H9 (cell line): ENCODE results near the gene SLC9A9. TPM values are rescaled to one million over a fixed set of nuclear protein-coding genes. Genes with fewer than 3 reads are reported as not detected.

ENCODE experiments used
- DNase-seq: peaks from one replicate; pipeline ENCODE4 v3.0.0-alpha.2; 2017
- H2AFZ ChIP-seq: one replicate; pipeline ENCODE4 v1.6.1; 2013; ENCODE audit warnings: mild to moderate bottlenecking, low read length, control low read depth, moderate library complexity
- H2AK5ac ChIP-seq: 2 replicates; pipeline ENCODE4 v1.6.1; 2013; ENCODE audit warnings: low read length, control low read depth, mixed read lengths; ENCODE audit not compliant: insufficient read length
- H2BK120ac ChIP-seq: one replicate; pipeline ENCODE4 v1.6.1; 2013; ENCODE audit warnings: low read depth, mild to moderate bottlenecking, low read length, control low read depth, inconsistent platforms; ENCODE audit not compliant: poor library complexity, severe bottlenecking
- H2BK12ac ChIP-seq: 2 replicates; pipeline ENCODE4 v1.6.1; 2013; ENCODE audit warnings: low read length, control low read depth, mixed read lengths, low read depth; ENCODE audit not compliant: insufficient read length
- H2BK15ac ChIP-seq: 2 replicates; pipeline ENCODE4 v1.6.1; 2013; ENCODE audit warnings: low read depth, low read length, control low read depth
- H2BK20ac ChIP-seq: one replicate; pipeline ENCODE4 v1.6.1; 2013; ENCODE audit warnings: low read depth, mild to moderate bottlenecking, low read length, control low read depth, inconsistent platforms; ENCODE audit not compliant: poor library complexity, severe bottlenecking
- H2BK5ac ChIP-seq: 2 replicates; pipeline ENCODE4 v1.6.1; 2013; ENCODE audit warnings: low read length, control low read depth, mixed read lengths; ENCODE audit not compliant: insufficient read length
- H3K14ac ChIP-seq: 2 replicates; pipeline ENCODE4 v1.6.1; 2013; ENCODE audit warnings: low read length, control low read depth; ENCODE audit not compliant: insufficient read depth
- H3K18ac ChIP-seq: 2 replicates; pipeline ENCODE4 v1.6.1; 2013; ENCODE audit warnings: low read depth, mild to moderate bottlenecking, mixed read lengths, low read length, control low read depth; ENCODE audit not compliant: insufficient read length
- H3K23ac ChIP-seq: 2 replicates; pipeline ENCODE4 v1.6.1; 2013; ENCODE audit warnings: low read length, control low read depth, mixed read lengths, low read depth; ENCODE audit not compliant: insufficient read length
- H3K23me2 ChIP-seq: 2 replicates; pipeline ENCODE4 v1.6.1; 2013; ENCODE audit warnings: low read depth, mild to moderate bottlenecking, mixed read lengths, low read length, control low read depth; ENCODE audit not compliant: insufficient read length, poor library complexity, severe bottlenecking
- H3K27ac ChIP-seq: 2 replicates; pipeline ENCODE4 v1.5.1; 2013; ENCODE audit warnings: low read length, control low read depth, mixed read lengths, low read depth; ENCODE audit not compliant: insufficient read length
- H3K27me3 ChIP-seq: 2 replicates; pipeline ENCODE4 v1.6.1; 2013; ENCODE audit warnings: low read length, control low read depth, inconsistent platforms; ENCODE audit not compliant: insufficient read depth
- H3K4ac ChIP-seq: 2 replicates; pipeline ENCODE4 v1.6.1; 2013; ENCODE audit warnings: low read depth, mild to moderate bottlenecking, control low read depth, inconsistent platforms, low read length, moderate library complexity
- H3K4me1 ChIP-seq: 2 replicates; pipeline ENCODE4 v1.6.1; 2013; ENCODE audit warnings: low read length, control low read depth, inconsistent platforms; ENCODE audit not compliant: insufficient read depth
- H3K4me2 ChIP-seq: 2 replicates; pipeline ENCODE4 v1.6.1; 2013; ENCODE audit warnings: low read length, control low read depth, mixed read lengths; ENCODE audit not compliant: insufficient read length, insufficient read depth
- H3K56ac ChIP-seq: 2 replicates; pipeline ENCODE4 v1.6.1; 2013; ENCODE audit warnings: low read depth, mild to moderate bottlenecking, mixed read lengths, low read length, control low read depth; ENCODE audit not compliant: insufficient read length
- H3K79me1 ChIP-seq: 2 replicates; pipeline ENCODE4 v1.6.1; 2013; ENCODE audit warnings: low read depth, mild to moderate bottlenecking, moderate library complexity, low read length, control low read depth, inconsistent platforms; ENCODE audit not compliant: insufficient read depth, poor library complexity, severe bottlenecking
- H3K79me2 ChIP-seq: 2 replicates; pipeline ENCODE4 v1.6.1; 2013; ENCODE audit warnings: low read length, control low read depth, inconsistent platforms; ENCODE audit not compliant: insufficient read depth
- H3K9ac ChIP-seq: 2 replicates; pipeline ENCODE4 v1.6.1; 2013; ENCODE audit warnings: low read length, control low read depth, mixed read lengths; ENCODE audit not compliant: insufficient read length; ENCODE audit errors: extremely low read depth
- H3K9me3 ChIP-seq: one replicate; pipeline ENCODE4 v1.6.1; 2013; ENCODE audit warnings: low read depth, low read length, inconsistent platforms; ENCODE audit not compliant: control insufficient read depth
- H3T11ph ChIP-seq: one replicate; pipeline ENCODE4 v1.6.1; 2013; ENCODE audit warnings: mild to moderate bottlenecking, low read length, control low read depth, inconsistent platforms
- H4K20me1 ChIP-seq: one replicate; pipeline ENCODE4 v1.6.1; 2013; ENCODE audit not compliant: control insufficient read depth, insufficient read length, insufficient read depth
- H4K5ac ChIP-seq: 2 replicates; pipeline ENCODE4 v1.6.1; 2013; ENCODE audit warnings: low read depth, mild to moderate bottlenecking, mixed read lengths, low read length, control low read depth; ENCODE audit not compliant: insufficient read length
- H4K8ac ChIP-seq: replicated peaks from 2 replicates; pipeline ENCODE4 v1.6.1; 2013; ENCODE audit warnings: low read length, control low read depth, mixed read lengths, low read depth; ENCODE audit not compliant: insufficient read length
- H4K91ac ChIP-seq: 2 replicates; pipeline ENCODE4 v1.6.1; 2013; ENCODE audit warnings: low read depth, mild to moderate bottlenecking, moderate library complexity, mixed read lengths, low read length, control low read depth; ENCODE audit not compliant: insufficient read length
- H3K27ac Mint-ChIP-seq, 3 experiments: 2 replicates in 2 of 3; 3 replicates in 1 of 3; pipeline ENCODE4 v1.8.0; 2020 to 2021; ENCODE audit warnings: mixed read lengths in 3 of 3, mild to moderate bottlenecking in 1 of 3, moderate library complexity in 1 of 3
- H3K27me3 Mint-ChIP-seq: 2 replicates; pipeline ENCODE4 v1.8.0; 2021; ENCODE audit warnings: low read depth, mild to moderate bottlenecking, moderate library complexity, mixed read lengths
- H3K36me3 Mint-ChIP-seq, 3 experiments: 2 replicates in 2 of 3; 3 replicates in 1 of 3; pipeline ENCODE4 v1.8.0; 2020 to 2021; ENCODE audit warnings: low read depth in 3 of 3, mixed read lengths in 3 of 3; ENCODE audit not compliant: insufficient read depth in 1 of 3
- H3K4me1 Mint-ChIP-seq, 2 experiments: 2 replicates each; pipeline ENCODE4 v1.8.0; 2020; ENCODE audit warnings: mixed read lengths in 2 of 2
- H3K4me3 Mint-ChIP-seq, 2 experiments: 2 replicates in 1 of 2; 3 replicates in 1 of 2; pipeline ENCODE4 v1.8.0; 2020 to 2021; ENCODE audit warnings: mild to moderate bottlenecking in 2 of 2, mixed read lengths in 2 of 2, moderate library complexity in 1 of 2
- H3K9me3 Mint-ChIP-seq, 2 experiments: 2 replicates in 1 of 2; 3 replicates in 1 of 2; pipeline ENCODE4 v1.8.0; 2020; ENCODE audit warnings: mild to moderate bottlenecking in 2 of 2, mixed read lengths in 2 of 2, moderate library complexity in 1 of 2
- WGBS: extraction: QIAGEN DNeasy Blood & Tissue Kit; methylation state at CpG from one replicate; pipeline ENCODE4 v1.1.7; 2013; ENCODE audit warnings: missing lambda C conversion rate, low lambda C conversion rate, mixed read lengths; ENCODE audit not compliant: insufficient read length; ENCODE audit errors: extremely low coverage; 5-methylcytosine and 5-hydroxymethylcytosine counted together
- total RNA-seq: library from RNA; stranded (reverse); gene quantifications from 2 replicates; pipeline ENCODE4 v1.2.1, GENCODE V29; 2021
- TF ChIP-seq, protein P1 (sequence below): fragments of 200-600 bp; sonication (generic); conservative IDR thresholded peaks from 3 replicates; pipeline ENCODE4 v1.8.0; 2021; ENCODE audit warnings: antibody characterized with exemption, mild to moderate bottlenecking

The SLC9A9 gene
- total RNA-seq, 1 experiment from 2014 or later: 0.35 TPM

GRCh38 chr3:143538061-143538460 is 310.2 kb downstream of the SLC9A9 start:
- H2AK5ac ChIP-seq: no peak overlapping the region
- no peaks in the 10 kb centered on the region for H3K23me2 ChIP-seq
- H3K9me3 ChIP-seq: no peaks in the 10 kb centered on the region
- H3K27ac ChIP-seq: no peak overlapping the region
- H3K4me2 ChIP-seq: no peak overlapping the region
- H3K9ac ChIP-seq: no peak overlapping the region
- H3K23ac ChIP-seq: no peak overlapping the region
- H2BK20ac ChIP-seq: no peak overlapping the region
- no peak overlapping the region for H2BK5ac ChIP-seq
- no peaks in the 10 kb centered on the region for H3K79me1 ChIP-seq
- TF ChIP-seq, protein P1, sequence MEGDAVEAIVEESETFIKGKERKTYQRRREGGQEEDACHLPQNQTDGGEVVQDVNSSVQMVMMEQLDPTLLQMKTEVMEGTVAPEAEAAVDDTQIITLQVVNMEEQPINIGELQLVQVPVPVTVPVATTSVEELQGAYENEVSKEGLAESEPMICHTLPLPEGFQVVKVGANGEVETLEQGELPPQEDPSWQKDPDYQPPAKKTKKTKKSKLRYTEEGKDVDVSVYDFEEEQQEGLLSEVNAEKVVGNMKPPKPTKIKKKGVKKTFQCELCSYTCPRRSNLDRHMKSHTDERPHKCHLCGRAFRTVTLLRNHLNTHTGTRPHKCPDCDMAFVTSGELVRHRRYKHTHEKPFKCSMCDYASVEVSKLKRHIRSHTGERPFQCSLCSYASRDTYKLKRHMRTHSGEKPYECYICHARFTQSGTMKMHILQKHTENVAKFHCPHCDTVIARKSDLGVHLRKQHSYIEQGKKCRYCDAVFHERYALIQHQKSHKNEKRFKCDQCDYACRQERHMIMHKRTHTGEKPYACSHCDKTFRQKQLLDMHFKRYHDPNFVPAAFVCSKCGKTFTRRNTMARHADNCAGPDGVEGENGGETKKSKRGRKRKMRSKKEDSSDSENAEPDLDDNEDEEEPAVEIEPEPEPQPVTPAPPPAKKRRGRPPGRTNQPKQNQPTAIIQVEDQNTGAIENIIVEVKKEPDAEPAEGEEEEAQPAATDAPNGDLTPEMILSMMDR: no peak
- DNase-seq: no peak
- H3K56ac ChIP-seq: no peak overlapping the region
- H3K14ac ChIP-seq: no peak overlapping the region
- no peak overlapping the region for H2BK12ac ChIP-seq
- no peaks in the 10 kb centered on the region for H3K79me2 ChIP-seq
- no peaks in the 10 kb centered on the region for H4K20me1 ChIP-seq
- H3T11ph ChIP-seq: no peak overlapping the region
- Mint-ChIP-seq H3K36me3 (no peaks in the 10 kb centered on the region), H3K4me1 (peaks cover 9% of the 10 kb centered on the region in 2 experiments), H3K4me3 (no peak overlapping the region), H3K9me3 (no peaks in the 10 kb centered on the region), H3K27me3 (no peaks in the 10 kb centered on the region; the same call in 1 of the 2 replicates), H3K27ac (no peak overlapping the region)
- H2BK15ac ChIP-seq: no peak overlapping the region
- H2AFZ ChIP-seq: no peak overlapping the region
- H4K5ac ChIP-seq: no peak overlapping the region
- H4K8ac ChIP-seq: no peak overlapping the region
- H3K4me1 ChIP-seq: no peaks in the 10 kb centered on the region
- H3K18ac ChIP-seq: no peak overlapping the region
- no CpG with 5 or more reads among the region's 1 CpG for WGBS
- H4K91ac ChIP-seq: no peak overlapping the region
- H3K4ac ChIP-seq: no peak overlapping the region
- no peaks in the 10 kb centered on the region for H3K27me3 ChIP-seq
- H2BK120ac ChIP-seq: no peak overlapping the region
